Lower leg skin (tissue), 3 donors: ENCODE results near the gene CEP128.

Experiments
- POLR2A ChIP-seq, 2 donors: fragments of 450-650 bp; IDR thresholded peaks; one replicate each; pipeline ENCODE4 v1.6.1; 2016 to 2017; ENCODE audit warnings: antibody characterized with exemption in 2 of 2, mild to moderate bottlenecking in 1 of 2, moderate library complexity in 1 of 2
- TF ChIP-seq, protein P1 (sequence below), 3 donors: fragments of 450-650 bp; IDR thresholded peaks; one replicate each; pipeline ENCODE4 v1.5.1; 2016; ENCODE audit warnings: antibody characterized with exemption in 3 of 3, mild to moderate bottlenecking in 3 of 3, moderate library complexity in 2 of 3

- TF ChIP-seq, protein P1, sequence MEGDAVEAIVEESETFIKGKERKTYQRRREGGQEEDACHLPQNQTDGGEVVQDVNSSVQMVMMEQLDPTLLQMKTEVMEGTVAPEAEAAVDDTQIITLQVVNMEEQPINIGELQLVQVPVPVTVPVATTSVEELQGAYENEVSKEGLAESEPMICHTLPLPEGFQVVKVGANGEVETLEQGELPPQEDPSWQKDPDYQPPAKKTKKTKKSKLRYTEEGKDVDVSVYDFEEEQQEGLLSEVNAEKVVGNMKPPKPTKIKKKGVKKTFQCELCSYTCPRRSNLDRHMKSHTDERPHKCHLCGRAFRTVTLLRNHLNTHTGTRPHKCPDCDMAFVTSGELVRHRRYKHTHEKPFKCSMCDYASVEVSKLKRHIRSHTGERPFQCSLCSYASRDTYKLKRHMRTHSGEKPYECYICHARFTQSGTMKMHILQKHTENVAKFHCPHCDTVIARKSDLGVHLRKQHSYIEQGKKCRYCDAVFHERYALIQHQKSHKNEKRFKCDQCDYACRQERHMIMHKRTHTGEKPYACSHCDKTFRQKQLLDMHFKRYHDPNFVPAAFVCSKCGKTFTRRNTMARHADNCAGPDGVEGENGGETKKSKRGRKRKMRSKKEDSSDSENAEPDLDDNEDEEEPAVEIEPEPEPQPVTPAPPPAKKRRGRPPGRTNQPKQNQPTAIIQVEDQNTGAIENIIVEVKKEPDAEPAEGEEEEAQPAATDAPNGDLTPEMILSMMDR (IDR thresholded peaks at IDR 0.05): no peak
- no peak for TF ChIP-seq POLR2A (IDR thresholded peaks at IDR 0.05)
Measured at GRCh38 chr14:80620434-80620833, 321.1 kb downstream of the CEP128 start.
